ENCODE results near the gene ARHGAP10. TPM values are rescaled to one million over a fixed set of nuclear protein-coding genes. Genes with fewer than 3 reads are reported as not detected.

ARHGAP10 gene
- polyA plus RNA-seq, 1 experiment: 31.1 TPM

DNA sequence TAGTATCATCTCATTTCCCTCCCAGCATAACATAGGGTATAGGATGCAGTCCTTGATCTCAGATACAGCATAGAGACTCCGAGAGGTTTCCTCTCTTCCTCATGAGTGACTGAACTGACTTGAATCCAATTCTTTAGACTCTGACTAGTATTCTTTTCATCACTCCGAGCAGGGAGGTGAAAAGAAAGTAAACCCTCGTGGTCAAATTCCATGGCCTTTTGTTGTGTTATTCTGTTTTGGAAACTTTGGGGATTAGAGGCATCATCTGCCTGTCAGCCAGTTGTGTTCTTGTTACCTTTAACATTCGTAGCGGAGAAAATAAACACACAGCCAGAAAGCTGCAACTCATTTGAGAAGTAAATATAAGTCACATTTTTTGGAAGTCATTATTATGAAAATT is 206.6 kb downstream of the ARHGAP10 start:
- Histone ChIP-seq H3K27me3 (ENCODE audit: control insufficient read depth, insufficient read depth, low read length) (no peaks in the 10 kb centered on the region), H3K9me3 (ENCODE audit: control insufficient read depth, insufficient read depth, low read length) (no peaks in the 10 kb centered on the region), H3K4me3 (ENCODE audit: low read depth, low read length) (no peak overlapping the region), H3K27ac (ENCODE audit: low read depth, low read length) (no peak overlapping the region)
- ChIA-PET CTCF (no interaction called here), POLR2A (no interaction called here)
- TF ChIP-seq, protein P1, sequence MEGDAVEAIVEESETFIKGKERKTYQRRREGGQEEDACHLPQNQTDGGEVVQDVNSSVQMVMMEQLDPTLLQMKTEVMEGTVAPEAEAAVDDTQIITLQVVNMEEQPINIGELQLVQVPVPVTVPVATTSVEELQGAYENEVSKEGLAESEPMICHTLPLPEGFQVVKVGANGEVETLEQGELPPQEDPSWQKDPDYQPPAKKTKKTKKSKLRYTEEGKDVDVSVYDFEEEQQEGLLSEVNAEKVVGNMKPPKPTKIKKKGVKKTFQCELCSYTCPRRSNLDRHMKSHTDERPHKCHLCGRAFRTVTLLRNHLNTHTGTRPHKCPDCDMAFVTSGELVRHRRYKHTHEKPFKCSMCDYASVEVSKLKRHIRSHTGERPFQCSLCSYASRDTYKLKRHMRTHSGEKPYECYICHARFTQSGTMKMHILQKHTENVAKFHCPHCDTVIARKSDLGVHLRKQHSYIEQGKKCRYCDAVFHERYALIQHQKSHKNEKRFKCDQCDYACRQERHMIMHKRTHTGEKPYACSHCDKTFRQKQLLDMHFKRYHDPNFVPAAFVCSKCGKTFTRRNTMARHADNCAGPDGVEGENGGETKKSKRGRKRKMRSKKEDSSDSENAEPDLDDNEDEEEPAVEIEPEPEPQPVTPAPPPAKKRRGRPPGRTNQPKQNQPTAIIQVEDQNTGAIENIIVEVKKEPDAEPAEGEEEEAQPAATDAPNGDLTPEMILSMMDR (IDR thresholded peaks at IDR 0.05; ENCODE audit: low read depth, low read length): no peak
- DNase-seq (ENCODE audit: low read depth, low spot score): no peak

DNA sequence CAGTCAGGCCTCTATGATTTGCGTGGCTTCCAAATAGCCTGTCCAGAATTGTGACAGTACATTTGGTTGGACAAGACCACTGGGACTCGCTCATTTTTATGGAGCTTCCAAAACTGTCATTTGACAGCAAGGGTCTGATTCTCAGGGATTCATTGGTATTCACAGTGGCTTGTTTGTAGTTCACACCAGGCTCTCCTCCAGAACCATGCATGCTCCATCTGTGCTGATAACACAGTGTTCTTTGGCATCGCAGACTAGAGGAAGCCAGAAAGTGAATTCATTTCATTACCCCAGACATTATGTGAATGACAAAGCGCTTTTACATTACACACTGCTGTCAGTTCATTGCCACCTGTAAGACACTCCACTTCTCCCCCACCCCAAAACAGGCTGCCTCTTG is 208.3 kb downstream of the ARHGAP10 start:
- POLR2A ChIA-PET: no interaction called here

DNA sequence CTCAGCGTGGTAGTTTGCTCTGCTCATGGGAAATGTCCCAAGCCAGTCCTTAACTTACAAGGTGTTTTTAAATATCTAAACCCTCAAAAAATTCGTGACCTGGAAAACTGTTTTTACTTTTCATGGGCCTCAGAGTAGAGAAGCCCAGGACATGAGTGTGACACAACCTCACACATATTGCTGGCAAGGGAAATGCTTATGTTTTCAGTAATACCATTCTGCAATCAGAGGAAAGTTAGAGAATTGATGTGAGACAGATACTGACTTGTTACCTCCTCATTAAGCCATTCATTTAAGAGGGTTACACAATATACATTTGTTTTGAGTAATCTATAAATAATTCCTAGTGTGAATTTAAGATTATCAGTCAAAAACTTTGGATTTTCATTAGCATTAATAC is 209.5 kb downstream of the ARHGAP10 start:
- ChIA-PET POLR2A (no interaction called here), CTCF (no interaction called here)
- TF ChIP-seq, protein P1 (IDR thresholded peaks at IDR 0.05; ENCODE audit: low read depth, low read length): no peak
- Histone ChIP-seq H3K27me3 (ENCODE audit: control insufficient read depth, insufficient read depth, low read length) (no peaks in the 10 kb centered on the region), H3K27ac (ENCODE audit: low read depth, low read length) (no peak overlapping the region), H3K9me3 (ENCODE audit: control insufficient read depth, insufficient read depth, low read length) (no peaks in the 10 kb centered on the region), H3K4me3 (ENCODE audit: low read depth, low read length) (no peak overlapping the region)
- DNase-seq (ENCODE audit: low read depth, low spot score): no peak

More for the DNA sequence above, 208.3 kb downstream of the ARHGAP10 start:
- CTCF ChIA-PET: no interaction called here
- no peaks in the 10 kb centered on the region for H3K9me3 ChIP-seq (ENCODE audit: control insufficient read depth, insufficient read depth, low read length)
- TF ChIP-seq, protein P1 (IDR thresholded peaks at IDR 0.05; ENCODE audit: low read depth, low read length): no peak
- no peaks in the 10 kb centered on the region for H3K27me3 ChIP-seq (ENCODE audit: control insufficient read depth, insufficient read depth, low read length)
- no peak for DNase-seq (ENCODE audit: low read depth, low spot score)
- no peak overlapping the region for H3K27ac ChIP-seq (ENCODE audit: low read depth, low read length)
- H3K4me3 ChIP-seq (ENCODE audit: low read depth, low read length): no peak overlapping the region

DNA sequence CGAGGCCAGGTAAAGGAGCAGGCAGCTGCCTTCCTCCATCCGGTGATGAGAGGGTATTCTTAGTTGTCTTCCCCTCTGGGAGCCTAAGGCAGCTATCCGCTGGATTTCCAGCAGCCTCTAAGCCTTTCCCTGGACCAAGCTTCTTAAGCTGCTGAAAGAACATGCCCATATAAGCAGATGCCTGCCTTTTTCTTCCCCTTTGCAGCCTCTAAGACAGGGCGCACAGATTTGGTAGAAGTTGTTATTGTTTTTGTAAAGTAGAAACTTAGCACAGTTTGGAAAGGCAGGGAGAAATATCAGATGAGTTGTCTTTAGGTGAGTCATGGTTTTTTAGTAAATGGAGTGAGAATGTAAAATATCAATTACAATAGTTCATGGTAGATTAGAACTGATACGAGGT is 210.8 kb downstream of the ARHGAP10 start:
- ChIA-PET CTCF (interaction anchor here (1.2 kb wide), 1 partner anchor 17 kb away, joined by 3 read pairs; no protein-coding TSS in a partner anchor), POLR2A (no interaction called here)
- Histone ChIP-seq H3K9me3 (ENCODE audit: control insufficient read depth, insufficient read depth, low read length) (no peaks in the 10 kb centered on the region), H3K27ac (ENCODE audit: low read depth, low read length) (no peak overlapping the region), H3K4me3 (ENCODE audit: low read depth, low read length) (no peak overlapping the region), H3K27me3 (ENCODE audit: control insufficient read depth, insufficient read depth, low read length) (no peaks in the 10 kb centered on the region)
- DNase-seq (ENCODE audit: low read depth, low spot score): no peak
- TF ChIP-seq, protein P1 (IDR thresholded peaks at IDR 0.05; ENCODE audit: low read depth, low read length): no peak

DNA sequence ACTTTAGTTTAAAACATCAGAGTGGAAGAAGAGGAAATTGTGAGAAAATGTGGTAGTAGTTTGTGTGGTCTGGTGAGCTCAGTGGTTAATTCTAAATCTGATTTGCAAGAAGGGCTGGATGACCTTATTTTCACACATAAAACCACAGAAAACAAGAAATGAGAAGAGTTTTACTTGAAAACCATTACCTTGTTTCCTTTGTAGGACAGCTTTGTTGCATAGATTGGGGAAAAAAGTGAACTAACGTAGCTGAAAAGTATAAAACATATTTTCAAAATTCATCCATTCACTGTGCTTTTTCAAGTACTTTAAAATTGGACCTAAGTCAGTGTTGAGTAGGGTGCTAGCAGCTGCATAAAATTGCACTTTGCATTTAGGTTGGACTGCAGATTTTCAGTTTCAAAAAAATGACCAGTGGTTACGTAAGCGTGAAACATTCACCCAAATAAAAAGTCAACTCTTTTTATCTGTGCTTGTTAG is 211.3 kb downstream of the ARHGAP10 start:
- Histone ChIP-seq H3K4me3 (ENCODE audit: low read depth, low read length) (no peak overlapping the region), H3K9me3 (ENCODE audit: control insufficient read depth, insufficient read depth, low read length) (no peaks in the 10 kb centered on the region), H3K27me3 (ENCODE audit: control insufficient read depth, insufficient read depth, low read length) (no peaks in the 10 kb centered on the region), H3K27ac (ENCODE audit: low read depth, low read length) (no peak overlapping the region)
- no peak for DNase-seq (ENCODE audit: low read depth, low spot score)
- CTCF ChIA-PET: interaction anchor here (1.0 to 1.2 kb wide), 2 partner anchors 18 to 76 kb away, joined by 3 read pairs; no protein-coding TSS in a partner anchor
- POLR2A ChIA-PET: no interaction called here
- TF ChIP-seq, protein P1 (IDR thresholded peaks at IDR 0.05; ENCODE audit: low read depth, low read length): no peak
